ENCODE results near the gene TRAPPC3. TPM values are rescaled to one million over a fixed set of nuclear protein-coding genes. Genes with fewer than 3 reads are reported as not detected.

Gene TRAPPC3
- total and polyA plus RNA-seq, 2 donors (not counting 1 experiment from before 2014, with no cell fraction given), result 40.5 to 42.1 TPM

DNA sequence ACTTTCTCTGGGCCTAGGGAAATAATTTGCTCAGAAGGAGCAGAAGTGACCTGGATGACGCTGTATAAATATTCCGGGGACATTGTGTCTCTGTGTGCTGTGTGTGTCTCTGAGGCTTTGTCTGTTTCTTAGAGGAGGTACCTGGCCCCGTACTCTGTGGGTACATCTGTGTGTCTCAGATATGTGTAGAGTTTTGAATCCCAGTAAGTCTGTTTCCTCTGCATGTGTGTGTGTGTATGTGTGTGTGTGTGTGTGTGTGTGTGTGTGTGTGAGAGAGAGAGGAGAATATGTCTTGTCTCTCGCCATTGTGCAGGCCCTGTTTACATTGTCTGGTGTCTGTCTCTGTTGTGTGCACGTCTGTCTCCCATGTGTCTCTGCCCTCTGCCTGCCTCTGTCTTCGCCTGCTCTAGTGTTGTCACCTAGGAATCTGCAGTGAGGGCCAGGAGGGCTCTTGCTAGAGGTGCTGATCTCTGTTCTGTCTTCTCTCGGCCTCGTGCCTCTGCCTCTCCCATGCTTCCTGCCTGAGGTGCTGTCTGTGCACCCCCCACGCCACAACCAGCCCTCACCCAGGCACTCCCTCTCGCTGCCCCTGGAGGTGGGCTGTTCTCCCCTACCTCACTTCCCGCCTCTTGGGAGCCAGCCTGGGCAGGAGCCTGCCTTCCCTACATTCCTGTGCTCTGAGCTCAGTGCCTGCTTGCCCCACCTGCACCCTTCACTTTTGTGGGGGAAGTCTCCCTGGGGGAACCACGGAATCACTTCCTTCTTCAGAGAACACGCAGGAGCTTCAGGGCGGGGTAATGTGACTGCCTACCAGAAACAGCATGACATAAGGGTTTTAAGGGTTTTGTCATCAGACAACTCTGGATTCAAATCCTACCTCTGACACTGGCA, 12.6 kb upstream of the TRAPPC3 start:
- peaks cover 4% of the 10 kb centered on the region for H4K20me1 ChIP-seq (ENCODE audit: control insufficient read depth, insufficient read depth, low read length, poor library complexity, severe bottlenecking)
- intact Hi-C loops (cut with micrococcal nuclease), result loop anchor here (1.0 kb wide), 1 partner anchor 12 kb away; no protein-coding TSS in a partner anchor

More for the DNA sequence above, 12.6 kb upstream of the TRAPPC3 start:
- Histone ChIP-seq H3K4me2 (replicated peaks; ENCODE audit: low read depth, low read length, poor library complexity, severe bottlenecking) (peak overlapping the region; percentile 75), H2AFZ (ENCODE audit: insufficient read depth, low read depth, low read length, poor library complexity, severe bottlenecking) (peak overlapping the region; percentile 67), H3K9ac (ENCODE audit: low read length) (peak overlapping the region; percentile 39), H3K36me3 (replicated peaks in 1 of 2; ENCODE audit: control extremely low read depth in 1 of 2, control insufficient read depth in 1 of 2, extremely low read depth in 1 of 2, insufficient read depth in 2 of 2, low read length in 1 of 2) (peaks cover 0 to 2% of the 10 kb centered on the region in 2 experiments), H3K27me3 (replicated peaks in 1 of 4; ENCODE audit: control extremely low read depth in 1 of 4, control insufficient read depth in 3 of 4, insufficient read depth in 4 of 4, low read length in 3 of 4) (no peaks in the 10 kb centered on the region), H3K9me3 (ENCODE audit: control extremely low read depth in 1 of 3, control insufficient read depth in 2 of 3, insufficient read depth in 1 of 3, low read length in 2 of 3) (no peaks in the 10 kb centered on the region), H3K4me1 (ENCODE audit: control insufficient read depth in 2 of 2, insufficient read depth in 2 of 2, low read length in 2 of 2) (peaks cover 55 to 67% of the 10 kb centered on the region in 2 donors), H3K27ac (ENCODE audit: low read length in 2 of 2) (peak overlapping the region; percentile 78 to 88), H3K4me3 (ENCODE audit: control extremely low read depth in 1 of 5, extremely low read depth in 1 of 5, insufficient read depth in 1 of 5, low read depth in 2 of 5, low read length in 4 of 5) (peak overlapping the region; percentile 7 to 51 (median 27)), H3K79me2 (ENCODE audit: control insufficient read depth, insufficient read depth, low read length) (peaks cover 100% of the 10 kb centered on the region)
- ChIA-PET POLR2A (interaction anchor here (0.6 to 4.6 kb wide), 4 partner anchors 12 to 69 kb away, joined by 3 to 18 read pairs (median 6); partner anchors contain the start of gene TRAPPC3), CTCF (interaction anchor here (0.6 to 7.2 kb wide), 8 partner anchors 8 to 258 kb away, joined by 3 to 63 read pairs (median 4); partner anchors contain the start of genes THRAP3 and TRAPPC3)
- peak; percentile 88 for DNase-seq
- H3K4me1 Mint-ChIP-seq, result peaks cover 72% of the 10 kb centered on the region
- no peaks in the 10 kb centered on the region for H3K27me3 Mint-ChIP-seq
- no peaks in the 10 kb centered on the region for H3K9me3 Mint-ChIP-seq (ENCODE audit: insufficient read depth)
- peak overlapping the region; percentile 94 for H3K27ac Mint-ChIP-seq
- peak overlapping the region; percentile 81 for H3K4me3 Mint-ChIP-seq
- ATAC-seq (ENCODE audit: low read depth), result peak; percentile 74
- TF ChIP-seq, protein P1, sequence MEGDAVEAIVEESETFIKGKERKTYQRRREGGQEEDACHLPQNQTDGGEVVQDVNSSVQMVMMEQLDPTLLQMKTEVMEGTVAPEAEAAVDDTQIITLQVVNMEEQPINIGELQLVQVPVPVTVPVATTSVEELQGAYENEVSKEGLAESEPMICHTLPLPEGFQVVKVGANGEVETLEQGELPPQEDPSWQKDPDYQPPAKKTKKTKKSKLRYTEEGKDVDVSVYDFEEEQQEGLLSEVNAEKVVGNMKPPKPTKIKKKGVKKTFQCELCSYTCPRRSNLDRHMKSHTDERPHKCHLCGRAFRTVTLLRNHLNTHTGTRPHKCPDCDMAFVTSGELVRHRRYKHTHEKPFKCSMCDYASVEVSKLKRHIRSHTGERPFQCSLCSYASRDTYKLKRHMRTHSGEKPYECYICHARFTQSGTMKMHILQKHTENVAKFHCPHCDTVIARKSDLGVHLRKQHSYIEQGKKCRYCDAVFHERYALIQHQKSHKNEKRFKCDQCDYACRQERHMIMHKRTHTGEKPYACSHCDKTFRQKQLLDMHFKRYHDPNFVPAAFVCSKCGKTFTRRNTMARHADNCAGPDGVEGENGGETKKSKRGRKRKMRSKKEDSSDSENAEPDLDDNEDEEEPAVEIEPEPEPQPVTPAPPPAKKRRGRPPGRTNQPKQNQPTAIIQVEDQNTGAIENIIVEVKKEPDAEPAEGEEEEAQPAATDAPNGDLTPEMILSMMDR (IDR thresholded peaks at IDR 0.05), result no peak
- TF ChIP-seq EZH2 (IDR thresholded peaks at IDR 0.05; ENCODE audit: borderline replicate concordance, insufficient read depth, low read depth, low read length, poor library complexity, severe bottlenecking), result no peak
- WGBS (ENCODE audit: insufficient coverage), result 17% methylated on average over 12 of the region's 14 CpGs
